ENCODE data around the gene CLSTN3. TPM values are rescaled to one million over a fixed set of nuclear protein-coding genes. Genes with fewer than 3 reads are reported as not detected.

Gene CLSTN3
- polyA plus RNA-seq, 1 of the 3 experiments (the other 2 are of a cell fraction): 12.7 TPM

DNA sequence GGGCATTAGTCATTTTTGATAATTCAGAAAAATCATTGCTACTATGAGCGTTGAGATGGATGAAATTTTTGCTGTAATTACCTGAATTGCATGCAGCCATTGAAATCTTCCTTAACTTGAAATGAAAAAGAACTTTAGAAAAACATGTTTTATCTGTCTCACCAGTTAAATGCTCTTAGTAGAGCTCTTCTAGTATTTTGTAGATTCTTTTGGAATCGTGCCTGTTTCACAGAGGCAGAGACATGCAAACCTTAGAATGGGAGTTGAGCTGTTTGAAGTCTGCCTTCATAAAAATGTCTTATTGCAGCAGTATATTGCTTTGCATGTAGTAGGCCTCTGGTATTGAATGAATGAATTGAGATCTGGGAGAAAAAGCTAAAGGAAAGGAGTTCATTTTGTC is 63.5 kb downstream of the CLSTN3 start:
- Histone ChIP-seq H4K20me1 (ENCODE audit: insufficient read depth) (no peaks in the 10 kb centered on the region), H3K27ac (ENCODE audit: low read depth in 2 of 2, low read length in 1 of 2) (no peak overlapping the region), H3K4me3 (ENCODE audit: low read depth in 2 of 2, low read length in 1 of 2) (no peak overlapping the region), H3K9me2 (no peaks in the 10 kb centered on the region), H2AFZ (ENCODE audit: low read depth) (no peak overlapping the region), H3K4me2 (no peak overlapping the region), H3K9me3 (no peaks in the 10 kb centered on the region), H3F3A (replicated peaks; ENCODE audit: insufficient read depth) (no peaks in the 10 kb centered on the region), H3K4me1 (ENCODE audit: control insufficient read depth in 1 of 2, insufficient read depth in 2 of 2, low read depth in 1 of 2, low read length in 1 of 2) (peaks cover 4 to 14% of the 10 kb centered on the region in 2 experiments; a peak in 3 of 4 replicates), H3K79me2 (ENCODE audit: insufficient read depth) (no peaks in the 10 kb centered on the region; the same call in 1 of the 2 replicates), H3K27me3 (ENCODE audit: insufficient read depth) (no peaks in the 10 kb centered on the region), H3K36me3 (replicated peaks in 1 of 2; ENCODE audit: control insufficient read depth in 1 of 2, insufficient read depth in 2 of 2, low read length in 1 of 2) (peaks cover 26 to 55% of the 10 kb centered on the region in 2 experiments), H3K9ac (no peak overlapping the region)
- CTCF ChIA-PET: interaction anchor here (1.1 to 2.6 kb wide), 4 partner anchors 11 to 51 kb away, joined by 3 to 9 read pairs (median 8); no protein-coding TSS in a partner anchor
- POLR2A ChIA-PET: no interaction called here
- WGBS (ENCODE audit: low lambda C conversion rate): 93% methylated on average over 2 of the region's 2 CpGs
- TF ChIP-seq TCF12 (IDR thresholded peaks at IDR 0.05): no peak
- TF ChIP-seq, protein P1, sequence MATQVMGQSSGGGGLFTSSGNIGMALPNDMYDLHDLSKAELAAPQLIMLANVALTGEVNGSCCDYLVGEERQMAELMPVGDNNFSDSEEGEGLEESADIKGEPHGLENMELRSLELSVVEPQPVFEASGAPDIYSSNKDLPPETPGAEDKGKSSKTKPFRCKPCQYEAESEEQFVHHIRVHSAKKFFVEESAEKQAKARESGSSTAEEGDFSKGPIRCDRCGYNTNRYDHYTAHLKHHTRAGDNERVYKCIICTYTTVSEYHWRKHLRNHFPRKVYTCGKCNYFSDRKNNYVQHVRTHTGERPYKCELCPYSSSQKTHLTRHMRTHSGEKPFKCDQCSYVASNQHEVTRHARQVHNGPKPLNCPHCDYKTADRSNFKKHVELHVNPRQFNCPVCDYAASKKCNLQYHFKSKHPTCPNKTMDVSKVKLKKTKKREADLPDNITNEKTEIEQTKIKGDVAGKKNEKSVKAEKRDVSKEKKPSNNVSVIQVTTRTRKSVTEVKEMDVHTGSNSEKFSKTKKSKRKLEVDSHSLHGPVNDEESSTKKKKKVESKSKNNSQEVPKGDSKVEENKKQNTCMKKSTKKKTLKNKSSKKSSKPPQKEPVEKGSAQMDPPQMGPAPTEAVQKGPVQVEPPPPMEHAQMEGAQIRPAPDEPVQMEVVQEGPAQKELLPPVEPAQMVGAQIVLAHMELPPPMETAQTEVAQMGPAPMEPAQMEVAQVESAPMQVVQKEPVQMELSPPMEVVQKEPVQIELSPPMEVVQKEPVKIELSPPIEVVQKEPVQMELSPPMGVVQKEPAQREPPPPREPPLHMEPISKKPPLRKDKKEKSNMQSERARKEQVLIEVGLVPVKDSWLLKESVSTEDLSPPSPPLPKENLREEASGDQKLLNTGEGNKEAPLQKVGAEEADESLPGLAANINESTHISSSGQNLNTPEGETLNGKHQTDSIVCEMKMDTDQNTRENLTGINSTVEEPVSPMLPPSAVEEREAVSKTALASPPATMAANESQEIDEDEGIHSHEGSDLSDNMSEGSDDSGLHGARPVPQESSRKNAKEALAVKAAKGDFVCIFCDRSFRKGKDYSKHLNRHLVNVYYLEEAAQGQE (IDR thresholded peaks at IDR 0.05; ENCODE audit: low read depth, low read length): no peak
- TF ChIP-seq ZBTB33 (IDR thresholded peaks at IDR 0.05; ENCODE audit: borderline replicate concordance, low read depth): no peak
- no peak for TF ChIP-seq USF1 (IDR thresholded peaks at IDR 0.05; ENCODE audit: borderline replicate concordance, low read depth)
- no peak for TF ChIP-seq RFX5 (IDR thresholded peaks at IDR 0.05; ENCODE audit: low read length)
- no peak for TF ChIP-seq RCOR1 (IDR thresholded peaks at IDR 0.05; ENCODE audit: low read length)
- TF ChIP-seq POLR2AphosphoS5 (IDR thresholded peaks at IDR 0.05; ENCODE audit: low read depth, low read length): no peak
- no peak for TF ChIP-seq FOXJ3 (CRISPR knock-in tag; IDR thresholded peaks at IDR 0.05)
- no peak for TF ChIP-seq GATA2 (CRISPR knock-in tag; IDR thresholded peaks at IDR 0.05)
- no peak for TF ChIP-seq PBX3 (IDR thresholded peaks at IDR 0.05)
- TF ChIP-seq SMC3 (IDR thresholded peaks at IDR 0.05; ENCODE audit: low read depth, low read length): no peak
- TF ChIP-seq SIN3A (IDR thresholded peaks at IDR 0.05; ENCODE audit: borderline replicate concordance, low read depth, low read length): no peak
- no peak for DNase-seq

Measured in SK-N-SH (cell line).